Activated naive CD4-positive, alpha-beta T cell treated with anti-CD3 and anti-CD28 coated beads, Interleukin-2, amount 50 U/mL, for 16 hours (primary cell): ENCODE results near the gene AP2B1.
"Not testable (repeated sequence)": the region's sequence is repeated elsewhere in the genome, so short reads cannot be mapped to it uniquely, and the experiment has no call there.

Experiments used
- DNase-seq: peaks from one replicate; pipeline ENCODE4 v3.0.0-alpha.2; 2020

AP2B1 gene

DNA sequence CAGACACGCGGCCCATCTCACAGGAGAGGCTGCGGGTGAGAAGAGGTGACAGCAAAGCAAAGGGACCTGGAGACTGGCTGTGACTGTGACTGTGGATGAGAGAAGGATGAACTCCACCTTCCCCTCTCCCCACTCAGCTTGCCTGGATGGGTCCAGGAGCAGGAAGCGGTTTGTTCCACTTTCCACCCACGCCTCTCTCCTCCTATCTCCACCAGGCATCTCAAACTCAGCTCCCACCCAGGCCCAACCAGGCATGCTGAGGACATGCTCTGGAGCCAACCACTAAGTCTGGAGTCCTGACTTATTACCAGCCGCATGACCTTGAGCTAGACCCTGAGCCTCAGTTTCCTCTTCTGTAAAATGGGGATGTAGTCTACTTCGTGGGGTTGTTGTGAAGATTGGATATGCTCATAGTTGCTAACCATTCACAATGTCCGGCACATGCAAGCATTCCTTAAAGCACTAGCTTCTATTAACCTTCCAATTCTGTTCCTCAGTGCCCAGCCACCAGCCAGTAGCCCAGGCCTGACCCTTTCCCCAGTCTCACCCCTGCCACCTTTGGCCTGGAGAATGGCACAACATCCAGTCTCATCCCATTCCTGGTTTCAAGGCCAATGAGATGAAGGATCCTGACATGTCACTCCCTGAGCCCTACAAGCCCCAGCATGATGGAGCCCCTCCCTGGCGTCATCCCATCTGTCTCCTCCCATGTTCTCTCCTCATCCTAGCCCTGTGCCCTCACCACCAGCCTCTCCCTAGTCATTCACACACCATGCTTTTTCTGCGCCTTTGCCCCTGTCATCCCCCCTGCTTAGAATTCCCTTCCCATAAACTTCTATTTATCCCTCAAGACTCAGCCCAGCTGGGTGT is 163.6 kb downstream of the AP2B1 start:
- DNase-seq = no peak

DNA sequence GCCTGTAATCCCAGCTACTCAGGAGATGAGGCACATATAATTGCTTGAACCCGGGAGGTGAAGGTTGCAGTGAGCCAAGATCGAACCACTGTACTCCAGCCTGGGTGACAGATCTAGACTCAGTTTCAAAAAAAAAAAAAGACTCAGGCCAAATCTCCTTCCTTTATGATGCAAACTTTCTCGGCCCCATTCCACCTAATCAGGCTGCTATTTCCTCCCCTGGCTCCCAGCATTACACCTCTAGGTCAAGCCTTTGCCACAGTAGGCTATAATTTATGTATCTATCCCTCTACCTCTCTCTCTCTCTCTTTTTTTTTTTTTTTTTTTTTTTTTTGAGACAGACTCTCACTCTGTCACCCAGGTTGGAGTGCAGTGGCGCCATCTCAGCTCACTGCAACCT is 164.4 kb downstream of the AP2B1 start:
- not testable (repeated sequence) for DNase-seq

DNA sequence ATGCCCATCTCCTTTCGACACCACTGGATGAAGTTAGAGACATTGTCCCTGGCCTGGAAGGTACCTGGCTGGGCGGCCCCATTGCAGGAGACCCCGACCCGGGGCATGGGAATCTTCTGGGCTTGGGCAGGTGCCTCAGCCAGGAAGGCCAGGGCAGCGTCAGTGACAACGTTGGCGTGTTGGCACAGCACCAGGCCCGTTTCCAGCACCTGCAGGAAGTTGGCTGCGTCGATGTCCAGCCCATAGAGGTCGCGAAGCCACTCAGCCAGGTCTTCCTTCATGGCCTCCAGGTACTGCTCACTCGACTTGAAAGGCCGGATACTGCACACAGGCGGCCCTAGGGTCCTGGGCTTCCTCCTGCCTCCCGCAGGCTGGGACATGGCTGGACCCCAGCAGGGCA is 165.3 kb downstream of the AP2B1 start:
- DNase-seq = no peak

DNA sequence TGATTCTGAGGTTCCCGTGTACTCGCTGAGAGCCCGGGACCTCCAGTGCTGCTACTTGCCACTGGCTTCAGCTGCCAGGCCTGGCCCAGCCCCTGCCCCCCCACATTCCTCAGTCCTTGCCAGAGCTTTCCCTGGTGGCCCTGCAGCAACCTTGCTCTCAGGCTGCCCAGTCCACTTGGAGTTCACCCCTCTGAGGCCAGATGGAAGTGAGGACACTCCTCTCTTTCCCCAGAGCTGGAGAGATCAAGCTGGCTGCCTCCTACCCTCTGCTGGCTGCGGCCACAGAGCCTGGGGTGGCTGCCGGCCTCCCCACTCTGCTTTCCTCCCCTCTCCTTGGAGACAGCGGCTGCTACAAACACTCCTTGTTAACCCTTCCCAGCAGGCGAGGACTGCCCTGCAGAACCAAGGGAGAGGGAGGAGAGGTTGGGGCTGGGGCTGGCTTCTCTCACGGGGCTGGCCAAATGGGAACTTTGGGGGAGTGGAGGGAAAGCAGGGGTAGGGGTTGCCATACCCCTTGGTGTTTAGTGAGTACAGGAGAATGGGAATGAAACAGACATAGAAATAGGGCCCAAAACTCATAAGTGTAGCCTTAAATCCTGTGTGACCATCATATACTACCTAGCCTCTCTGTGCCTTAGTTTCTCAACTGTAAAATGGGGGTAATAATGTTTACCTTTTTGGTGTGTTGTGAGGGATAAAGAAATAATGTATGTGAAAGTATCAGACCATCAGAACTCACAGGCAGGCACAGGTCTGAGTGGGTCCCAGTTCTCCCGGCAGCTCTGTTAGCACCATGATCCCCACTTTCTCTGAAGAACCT is 166.0 kb downstream of the AP2B1 start, which contains the start of gene GAS2L2:
GAS2L2 (minus strand) TSS at position 295 of the 820 bp plus-strand sequence. CDS start 389 bp downstream, outside the sequence.
- DNase-seq = no peak

DNA sequence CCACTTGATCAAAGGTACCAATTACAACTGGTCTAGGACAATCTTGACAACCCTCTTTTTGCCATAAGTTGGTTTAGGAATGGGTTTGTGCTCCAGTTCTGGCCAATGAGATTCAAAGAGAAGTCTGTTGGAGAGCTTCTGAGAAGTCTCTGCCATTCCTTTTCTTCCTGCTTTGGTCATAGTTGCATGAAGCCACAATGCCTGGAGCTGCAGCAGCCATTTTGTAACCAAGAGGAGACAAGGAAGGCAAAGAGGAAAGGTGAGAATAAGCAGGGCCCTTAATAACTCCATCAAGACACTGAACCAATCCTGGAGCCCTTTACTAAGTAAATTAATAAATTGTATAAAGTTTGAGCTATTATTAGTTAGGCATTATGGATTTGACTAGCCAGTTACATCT is 170.1 kb downstream of the AP2B1 start:
- DNase-seq = no peak

DNA sequence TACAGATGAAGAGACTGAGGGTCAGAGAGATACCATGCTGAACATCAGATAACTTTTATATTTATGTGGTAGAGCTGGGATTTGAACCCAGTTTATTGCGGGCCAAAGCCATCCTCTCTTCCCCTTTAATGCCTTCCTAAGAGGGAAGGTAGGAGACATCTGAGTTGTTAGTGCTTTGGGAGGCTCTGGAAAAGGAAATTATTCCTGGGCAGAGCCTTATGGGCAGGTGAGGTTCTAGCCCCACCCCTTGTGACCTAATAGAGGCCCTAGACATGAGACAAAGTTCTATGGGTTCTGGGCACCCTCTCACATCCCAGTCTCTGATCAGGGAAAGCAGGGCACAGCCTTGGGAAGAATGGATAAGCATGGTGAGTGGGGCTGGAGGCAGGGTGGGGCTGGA is 173.5 kb downstream of the AP2B1 start, which contains the start of gene C17orf50:
C17orf50 (plus strand) TSS at position 301 of the 400 bp plus-strand sequence; CDS start at position 356, 55 bp downstream.
- DNase-seq = no peak

DNA sequence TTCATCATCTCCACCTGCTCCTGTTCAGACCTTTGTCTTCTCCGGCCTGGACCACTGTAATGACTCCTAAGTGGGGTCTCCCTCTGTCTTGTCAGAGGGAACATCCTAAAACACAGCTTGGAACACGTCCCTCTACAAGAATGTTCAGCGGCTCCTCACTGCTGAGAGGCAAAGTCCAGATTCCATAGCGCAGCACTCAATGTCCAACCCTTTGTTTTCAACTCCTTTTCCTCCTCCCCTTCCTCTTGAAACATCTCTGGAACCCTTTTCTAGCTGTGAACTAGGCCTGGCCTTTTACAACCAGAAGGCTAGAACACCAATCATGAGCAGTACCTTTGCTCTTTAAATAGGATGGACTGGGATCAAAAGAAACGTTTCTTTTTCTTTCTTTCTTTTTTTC is 174.5 kb downstream of the AP2B1 start:
- DNase-seq = no peak

DNA sequence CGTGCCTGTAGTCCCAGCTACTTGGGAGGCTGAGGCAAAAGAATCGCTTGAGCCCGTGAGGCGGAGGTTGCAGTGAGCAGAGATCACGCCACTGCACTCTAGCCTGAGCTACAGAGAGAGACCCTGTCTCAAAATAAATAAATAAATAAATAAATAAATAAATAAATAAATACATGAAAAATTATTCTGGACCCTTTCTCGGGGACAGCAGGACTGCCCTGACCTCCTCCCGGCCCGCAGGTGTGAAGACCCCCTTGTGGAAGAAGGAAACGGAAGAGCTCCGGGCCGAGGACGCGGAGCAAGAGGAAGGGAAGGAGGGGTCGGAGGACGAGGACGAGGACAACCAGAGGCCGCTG is 176.6 kb downstream of the AP2B1 start:
- no peak for DNase-seq

DNA sequence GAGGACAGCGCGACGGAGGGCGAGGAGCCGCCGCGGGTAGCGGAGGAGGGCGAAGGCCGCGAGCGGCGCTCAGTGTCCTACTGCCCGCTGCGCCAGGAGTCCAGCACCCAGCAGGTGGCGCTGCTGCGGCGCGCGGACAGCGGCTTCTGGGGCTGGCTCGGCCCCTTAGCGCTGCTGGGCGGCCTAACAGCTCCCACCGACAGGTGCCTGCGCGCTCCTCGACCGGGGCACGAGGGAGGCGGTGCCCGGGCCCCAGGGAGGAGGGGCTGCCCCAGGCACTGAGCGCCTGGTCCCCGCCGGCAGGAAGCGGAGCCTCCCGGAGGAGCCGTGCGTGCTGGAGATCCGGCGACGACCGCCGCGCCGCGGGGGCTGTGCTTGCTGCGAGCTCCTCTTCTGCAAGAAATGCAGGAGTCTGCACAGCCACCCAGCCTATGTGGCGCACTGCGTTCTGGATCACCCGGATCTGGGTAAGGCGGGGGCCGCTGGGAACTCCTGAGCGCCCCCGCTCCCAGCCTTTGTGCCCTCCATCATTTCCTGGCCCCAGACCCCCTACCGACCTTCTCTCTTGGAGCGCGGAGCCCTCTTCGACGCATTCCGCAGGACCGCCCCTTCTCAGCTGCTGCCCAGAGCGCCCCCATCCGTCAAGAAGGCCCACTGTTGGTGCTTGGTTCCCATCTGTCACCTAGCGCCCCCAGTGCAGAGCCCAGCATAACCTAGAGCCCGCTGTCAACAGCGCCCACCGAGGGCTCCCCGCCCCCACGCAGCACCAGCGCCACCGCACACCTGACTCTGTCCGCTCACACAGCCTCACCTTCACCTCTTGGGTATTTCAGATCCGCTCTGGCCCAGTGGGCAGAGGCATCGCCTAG is 177.2 kb downstream of the AP2B1 start:
- peak; percentile 86 for DNase-seq

DNA sequence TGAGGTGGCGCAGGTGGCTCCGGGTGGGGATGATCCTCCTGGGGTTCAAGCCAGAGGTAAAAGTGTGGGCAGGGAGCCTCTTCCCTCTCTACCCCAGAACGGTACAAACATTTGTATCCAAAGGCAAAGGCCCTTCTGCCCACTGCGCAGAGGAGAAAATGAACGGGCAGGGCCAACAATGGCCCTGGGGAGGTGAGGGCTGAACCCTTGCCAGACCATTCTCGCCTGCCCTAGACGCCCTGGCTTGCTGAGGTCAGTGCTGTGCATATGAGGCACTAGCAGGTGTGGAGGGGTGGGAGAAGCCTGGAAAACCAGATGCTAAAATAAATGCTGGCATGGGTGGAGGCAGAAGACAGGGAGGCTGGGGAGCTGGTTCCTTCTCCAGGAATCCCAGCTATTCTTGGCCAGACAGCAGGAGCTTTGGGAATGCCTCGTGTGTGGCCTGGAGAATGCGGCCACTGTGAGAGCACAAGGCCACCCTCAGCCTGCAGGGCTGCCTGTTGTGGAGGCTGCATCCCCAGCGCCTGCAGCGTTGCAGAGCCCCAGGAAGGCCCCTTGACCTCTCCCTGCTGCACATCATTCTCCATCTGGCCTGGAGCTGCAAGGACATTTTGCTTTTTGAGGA is 178.1 kb downstream of the AP2B1 start:
- no peak for DNase-seq

DNA sequence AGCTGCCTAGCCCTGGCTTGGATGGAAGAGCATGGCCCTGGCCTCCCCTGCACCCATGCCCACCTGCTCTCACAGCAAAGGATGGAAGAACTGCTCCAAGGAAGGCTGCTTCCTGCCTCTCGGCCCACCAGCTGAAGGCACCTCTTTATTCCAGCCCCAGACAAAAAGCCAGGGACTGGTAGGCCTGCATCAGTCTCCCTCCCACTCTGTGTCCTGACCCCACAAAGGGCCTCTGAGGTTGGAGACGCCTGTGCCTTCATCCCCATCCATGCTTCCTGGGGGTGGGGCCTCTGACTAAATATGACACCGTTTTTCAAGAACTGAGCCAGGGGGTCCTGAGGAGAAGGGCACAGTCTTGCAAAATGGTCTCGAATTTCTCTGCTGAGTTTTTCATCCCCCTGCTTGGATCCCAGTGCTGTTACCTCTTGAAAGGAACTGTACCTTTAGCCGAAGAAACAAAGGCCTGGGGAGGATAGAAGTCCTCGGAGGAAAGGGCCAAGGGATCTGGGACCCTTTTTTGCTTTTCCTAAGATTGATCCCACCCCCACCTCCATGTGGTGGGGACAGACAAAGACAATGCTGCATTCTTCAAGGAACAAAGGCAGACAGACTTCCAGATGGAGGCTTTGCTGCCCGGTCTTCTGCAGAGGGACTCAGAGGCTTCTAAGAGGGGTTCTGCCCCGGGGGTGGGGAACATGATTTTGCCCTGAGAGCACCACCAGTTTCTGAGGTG is 178.8 kb downstream of the AP2B1 start:
- no peak for DNase-seq

DNA sequence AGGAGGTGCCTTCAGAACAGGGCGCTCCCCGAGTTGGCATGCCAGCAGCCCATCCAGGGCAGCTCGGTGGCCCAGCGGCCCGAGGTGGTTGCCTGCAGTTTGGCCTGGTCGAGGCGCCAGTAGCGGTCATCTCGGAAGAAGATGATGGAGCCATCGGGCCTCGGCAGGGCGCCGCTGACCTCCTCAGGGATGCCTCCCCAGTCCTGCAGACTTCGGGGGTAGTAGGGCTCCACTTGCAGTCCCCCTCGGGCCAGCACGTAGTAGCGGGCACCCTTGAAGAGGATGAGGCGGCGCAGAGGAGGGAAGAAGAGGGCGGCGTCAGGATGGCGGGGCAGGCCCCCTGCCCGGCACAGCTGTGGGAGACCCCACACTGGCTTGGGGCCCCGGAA is 179.4 kb downstream of the AP2B1 start:
- no peak for DNase-seq

DNA sequence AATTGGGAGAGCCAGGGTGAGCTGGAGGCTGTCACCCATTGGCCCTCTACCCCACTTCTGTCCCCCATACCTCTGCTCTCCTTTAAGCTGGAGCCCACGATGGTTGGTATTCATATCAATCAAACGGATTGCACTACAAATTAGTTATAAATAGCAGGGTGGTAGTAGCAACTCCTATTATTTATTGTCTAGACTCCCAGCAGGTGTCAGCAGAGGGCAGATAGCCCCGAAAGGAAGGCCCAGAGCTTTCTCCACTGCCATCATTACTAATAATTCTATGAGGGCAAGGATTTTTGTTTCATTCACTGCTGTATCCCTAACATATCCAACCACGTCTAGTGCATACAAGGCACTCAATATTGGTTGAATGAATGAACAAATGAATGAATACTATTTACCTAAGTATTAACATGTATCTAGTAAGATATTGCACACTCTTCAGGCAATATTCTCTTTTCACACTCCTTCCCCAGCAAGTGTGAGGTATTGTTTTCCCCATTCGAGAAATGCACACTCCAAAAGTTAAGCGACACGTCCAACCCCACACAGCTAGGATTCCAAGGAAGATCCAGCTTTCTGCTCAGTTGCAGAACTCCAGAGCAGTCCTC is 179.9 kb downstream of the AP2B1 start:
- DNase-seq = peak; percentile 45

DNA sequence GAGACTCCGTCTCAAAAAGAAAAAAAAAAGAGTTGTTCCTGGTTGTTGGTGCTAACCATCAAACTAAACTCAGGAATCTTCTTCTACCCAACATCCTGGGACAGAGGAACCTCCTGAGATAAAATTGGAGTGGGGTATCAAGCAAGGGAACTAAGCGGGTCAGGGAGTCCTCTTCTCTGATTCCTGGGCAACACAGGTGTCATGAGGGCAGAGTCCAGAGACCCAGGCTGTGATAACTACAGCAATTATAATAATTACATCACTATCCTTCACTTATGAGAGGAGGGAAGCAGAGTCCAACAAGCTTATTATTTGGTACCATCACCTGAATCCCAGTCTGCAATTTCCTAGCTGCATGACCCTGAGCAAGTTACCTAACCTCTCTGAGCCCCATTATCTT is 181.7 kb downstream of the AP2B1 start:
- no peak for DNase-seq

DNA sequence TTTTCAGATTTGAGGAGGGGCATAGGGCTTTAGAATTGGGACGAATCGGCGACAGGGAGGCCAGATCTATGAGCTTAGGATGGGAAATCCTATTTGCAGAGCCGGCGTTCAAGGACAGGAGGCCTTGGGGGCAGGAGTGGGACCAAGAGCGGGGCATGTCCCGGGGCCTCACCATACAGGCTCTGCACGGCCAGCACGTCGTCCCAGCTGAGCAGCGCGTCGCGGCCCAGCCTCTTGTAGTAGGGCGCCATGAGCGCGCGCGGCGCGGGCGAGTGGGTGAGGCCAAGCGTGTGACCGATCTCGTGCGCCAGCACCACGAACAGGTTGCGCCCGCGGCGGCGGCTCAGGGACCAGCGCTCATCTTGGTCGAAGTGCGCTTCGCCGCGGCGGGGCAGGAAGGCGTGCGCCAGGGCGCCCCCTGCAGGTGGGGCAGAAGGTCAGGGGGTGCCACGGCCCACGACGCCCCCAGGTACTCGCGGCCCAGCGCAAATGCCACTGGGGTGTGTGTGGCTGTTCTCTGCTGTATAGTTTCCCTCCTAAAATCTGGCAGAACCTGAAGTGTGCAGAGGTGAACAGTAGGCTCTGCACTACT is 182.9 kb downstream of the AP2B1 start:
- DNase-seq = no peak

DNA sequence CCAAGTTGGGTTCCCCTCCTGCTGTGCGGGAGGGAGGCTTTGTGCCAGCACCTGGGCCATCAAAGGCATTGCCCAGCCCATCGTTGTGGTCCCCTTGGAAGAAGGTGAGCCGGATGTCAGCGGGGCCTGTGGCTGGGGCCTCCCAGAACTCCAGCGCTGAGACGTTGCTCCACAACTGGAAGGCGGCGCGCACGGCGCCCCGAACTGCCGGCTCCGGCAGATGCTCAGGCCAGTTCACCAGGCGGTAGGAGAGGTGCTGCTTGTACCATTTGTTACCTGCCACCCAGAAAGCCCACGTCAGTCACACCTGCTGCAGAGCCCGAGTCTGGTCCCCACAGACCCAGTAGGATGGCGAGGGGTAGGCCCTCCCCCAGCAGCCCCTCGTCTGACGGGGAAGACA is 186.0 kb downstream of the AP2B1 start:
- DNase-seq = no peak

DNA sequence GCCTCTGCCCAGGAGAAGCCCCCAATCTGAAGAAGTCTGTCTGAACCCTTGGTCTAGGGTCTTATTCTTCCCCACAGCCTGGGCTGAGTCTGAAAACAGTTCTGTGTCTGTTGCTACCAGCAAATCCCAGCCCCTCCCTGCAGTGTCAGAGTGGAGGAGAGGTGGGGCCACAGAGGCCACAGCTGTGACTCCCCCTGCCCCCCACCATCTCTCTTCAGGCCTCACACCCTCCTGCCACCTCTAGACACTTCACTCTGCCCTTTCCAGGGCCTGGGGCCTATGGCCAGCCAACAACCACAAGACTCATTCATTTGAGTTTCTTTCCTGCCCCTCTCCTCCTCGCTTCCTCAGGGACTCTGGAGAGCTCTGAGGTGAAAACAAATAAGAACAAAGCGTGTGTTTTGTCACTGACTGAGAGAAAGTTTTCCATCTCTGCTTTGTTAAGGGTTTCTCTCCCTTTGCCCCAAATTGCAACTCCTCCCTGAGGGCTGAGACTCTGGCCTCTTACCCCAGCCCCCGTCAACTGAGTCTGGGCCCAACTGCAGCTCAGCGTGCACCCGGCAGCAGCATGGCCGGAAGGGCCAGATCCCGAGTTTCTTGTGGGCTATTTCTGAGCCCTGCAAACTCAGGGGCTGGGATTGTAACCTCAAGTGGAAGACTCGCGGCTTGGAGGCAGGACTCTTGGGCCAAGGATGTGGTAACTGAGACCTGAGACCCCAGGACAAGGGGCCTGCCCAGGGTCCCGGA is 186.7 kb downstream of the AP2B1 start:
- no peak for DNase-seq

DNA sequence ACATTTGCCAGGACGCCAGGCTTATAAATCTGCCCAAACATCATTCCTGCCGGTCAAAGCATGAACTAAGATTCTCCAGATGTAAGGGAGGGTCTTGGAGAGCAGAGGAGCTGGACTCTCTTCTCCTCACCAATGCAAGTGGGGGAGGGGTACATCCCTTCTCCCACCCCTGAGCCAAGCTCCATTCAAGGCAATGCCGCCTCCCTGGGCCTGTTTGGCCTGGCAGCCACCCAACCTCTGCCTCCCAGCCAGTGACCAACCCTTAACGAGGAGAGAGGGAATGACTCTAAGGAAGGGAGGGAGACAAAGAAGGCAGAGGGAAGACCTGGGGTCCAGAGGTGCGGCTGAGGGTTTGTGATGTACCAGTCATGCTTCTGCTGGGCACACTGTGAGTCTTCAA is 187.4 kb downstream of the AP2B1 start:
- DNase-seq = no peak

DNA sequence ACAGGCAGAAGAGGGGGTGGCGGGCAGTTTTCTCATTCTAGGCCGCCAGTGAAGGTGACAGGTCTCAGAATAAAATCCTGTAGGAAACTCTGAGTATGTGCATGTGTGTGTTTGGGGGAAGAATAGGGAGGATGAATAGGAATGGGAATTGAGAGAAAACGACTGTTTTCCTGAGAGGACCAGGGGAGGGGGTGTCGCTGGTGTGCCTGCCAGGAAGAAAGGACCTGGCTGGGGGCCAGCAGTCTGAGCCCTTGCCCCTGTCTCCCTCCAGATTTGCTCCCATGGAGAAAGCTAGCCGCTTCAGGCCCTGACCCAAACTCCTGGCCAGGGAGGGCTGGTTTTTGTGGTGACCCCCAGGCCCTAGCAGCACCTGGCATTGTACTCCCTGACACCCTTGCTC is 187.9 kb downstream of the AP2B1 start:
- DNase-seq = no peak

DNA sequence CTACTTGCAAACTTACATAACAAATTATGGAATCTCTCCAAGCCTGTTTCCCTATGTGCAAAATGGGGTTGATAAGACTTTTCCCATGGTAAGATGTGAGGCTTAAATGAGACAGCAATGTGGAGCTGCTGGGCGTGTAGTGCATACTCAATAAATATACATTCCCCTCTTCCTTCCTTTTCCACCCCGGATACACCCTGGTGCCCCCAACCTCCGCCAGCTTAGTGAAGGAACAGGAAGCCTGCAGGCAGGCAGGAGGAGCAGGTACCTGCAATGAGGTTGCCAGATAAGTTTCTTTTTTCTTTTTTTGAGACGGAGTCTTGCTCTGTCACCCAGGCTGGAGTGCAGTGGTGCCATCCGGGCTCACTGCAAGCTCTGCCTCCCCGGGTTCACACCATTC is 188.5 kb downstream of the AP2B1 start:
- DNase-seq = no peak
